GM19395 (cell line): Measurements from ENCODE around the gene RBP5.

ENCODE experiments used
- ATAC-seq: cut with Tn5 transposase; IDR thresholded peaks from one replicate; pipeline ENCODE4 v1.9.1; 2021; ENCODE audit warnings: mild to moderate bottlenecking, moderate library complexity; ENCODE audit not compliant: unreplicated experiment

The RBP5 gene

GRCh38 chr12:7128681-7129286, at the start of gene RBP5:
Gene RBP5 (minus strand): TSS chr12:7128889. CDS start chr12:7128775, 114 bp downstream.
- no peak for ATAC-seq

- no peak for ATAC-seq
These were observed 49.8 kb upstream of the RBP5 start for GRCh38 chr12:7178481-7178880.

GRCh38 chr12:7176595-7176994, 47.9 kb upstream of the RBP5 start:
- no peak for ATAC-seq

- no peak for ATAC-seq
These were observed 46.8 kb upstream of the RBP5 start for GRCh38 chr12:7175493-7175892.

GRCh38 chr12:7171854-7172253, 43.2 kb upstream of the RBP5 start:
- ATAC-seq: no peak

GRCh38 chr12:7169951-7170350, 41.3 kb upstream of the RBP5 start:
- no peak for ATAC-seq

GRCh38 chr12:7162691-7163114, 34.0 kb upstream of the RBP5 start:
- no peak for ATAC-seq

- ATAC-seq: no peak
These were observed 33.1 kb upstream of the RBP5 start for GRCh38 chr12:7161811-7162210.

GRCh38 chr12:7161327-7161726, 32.6 kb upstream of the RBP5 start:
- ATAC-seq: no peak

- ATAC-seq: no peak
These were observed 31.5 kb upstream of the RBP5 start for GRCh38 chr12:7160183-7160582.

GRCh38 chr12:7158781-7159609, 30.3 kb upstream of the RBP5 start:
- ATAC-seq: no peak

- no peak for ATAC-seq
These were observed 28.7 kb upstream of the RBP5 start for GRCh38 chr12:7157391-7157790.

GRCh38 chr12:7156259-7157197, 27.8 kb upstream of the RBP5 start:
- no peak for ATAC-seq

- no peak for ATAC-seq
These were observed 26.9 kb upstream of the RBP5 start for GRCh38 chr12:7155471-7156034.

- no peak for ATAC-seq
These were observed 26.3 kb upstream of the RBP5 start for GRCh38 chr12:7154901-7155470.

GRCh38 chr12:7154042-7154441, 25.4 kb upstream of the RBP5 start:
- no peak for ATAC-seq

GRCh38 chr12:7152818-7153217, 24.1 kb upstream of the RBP5 start:
- no peak for ATAC-seq

- ATAC-seq: no peak
These were observed 22.8 kb upstream of the RBP5 start for GRCh38 chr12:7151532-7151931.

- ATAC-seq: no peak
These were observed 22.2 kb upstream of the RBP5 start for GRCh38 chr12:7150841-7151240.

GRCh38 chr12:7150356-7150755, 21.7 kb upstream of the RBP5 start:
- ATAC-seq: no peak

- no peak for ATAC-seq
These were observed 18.2 kb upstream of the RBP5 start for GRCh38 chr12:7146906-7147305.
